ENCODE measurements around the gene TRIM15.

The TRIM15 gene

DNA sequence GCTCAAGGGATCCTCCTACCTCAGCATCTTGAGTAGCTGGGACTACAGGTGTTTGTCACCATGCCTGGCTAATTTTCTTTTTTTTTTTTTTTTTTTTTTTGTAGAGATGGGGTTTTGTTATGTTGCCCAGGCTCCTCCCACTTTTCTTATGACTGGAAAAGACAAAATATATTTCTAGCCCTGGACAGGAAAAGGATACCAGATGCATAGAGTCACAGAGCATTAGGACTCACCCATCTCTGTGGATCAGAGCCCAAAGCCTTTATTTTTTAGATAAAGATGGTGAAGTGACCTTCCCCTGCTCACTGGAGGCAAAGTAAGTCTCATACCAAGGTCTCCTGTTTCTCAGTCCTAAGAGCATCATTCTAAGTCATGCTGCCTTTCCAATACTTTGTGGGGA, 5.8 kb upstream of the TRIM15 start:
- Histone ChIP-seq H3K4me2 (ENCODE audit: low read length) (no peak overlapping the region), H2BK5ac (ENCODE audit: low read length) (no peak overlapping the region), H3K79me1 (ENCODE audit: low read length) (no peaks in the 10 kb centered on the region), H2BK15ac (replicated peaks; ENCODE audit: low read depth) (no peak overlapping the region), H3K27me3 (ENCODE audit: insufficient read depth, low read length, poor library complexity) (no peaks in the 10 kb centered on the region), H4K8ac (ENCODE audit: low read depth, low read length) (no peak overlapping the region), H3K56ac (ENCODE audit: low read length) (no peak overlapping the region), H3K9ac (ENCODE audit: low read length) (no peak overlapping the region), H3K79me2 (ENCODE audit: control insufficient read depth, insufficient read depth, low read length) (no peaks in the 10 kb centered on the region), H3K4me1 (ENCODE audit: control insufficient read depth, low read depth, low read length) (no peaks in the 10 kb centered on the region), H3K23ac (ENCODE audit: low read length) (no peak overlapping the region), H2BK120ac (ENCODE audit: low read depth, low read length) (no peak overlapping the region), H3K18ac (ENCODE audit: low read length) (no peak overlapping the region), H3K27ac (ENCODE audit: low read depth, low read length) (no peak overlapping the region), H3K4me3 (ENCODE audit: low read length) (no peak overlapping the region), H3K4ac (ENCODE audit: low read depth, low read length) (no peak overlapping the region), H4K5ac (ENCODE audit: low read length) (no peak overlapping the region), H2AK5ac (ENCODE audit: low read length) (no peak overlapping the region), H3K36me3 (ENCODE audit: control insufficient read depth, insufficient read depth, low read length) (no peaks in the 10 kb centered on the region)
- no peak for DNase-seq

DNA sequence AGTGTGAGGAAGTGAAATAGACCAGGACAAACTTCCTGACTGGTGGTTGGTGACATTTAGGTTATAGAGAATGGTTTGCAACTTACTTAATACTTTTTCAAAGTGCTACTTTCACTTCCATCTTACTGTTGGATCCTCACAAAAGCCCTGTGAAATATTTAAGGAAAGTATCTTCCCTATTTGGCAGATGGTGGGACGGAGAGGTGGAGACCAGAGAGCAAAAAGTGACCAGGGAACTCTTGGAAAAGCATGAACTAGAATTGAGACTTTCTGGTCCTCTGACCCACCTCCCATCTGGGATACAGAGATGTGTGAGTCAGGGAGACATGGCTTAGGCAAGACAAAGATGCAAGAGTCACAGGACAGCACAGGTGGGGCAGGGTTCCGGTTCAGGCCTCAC, 5.3 kb upstream of the TRIM15 start:
- H2BK15ac ChIP-seq (replicated peaks; ENCODE audit: low read depth), result no peak overlapping the region
- no peaks in the 10 kb centered on the region for H3K79me2 ChIP-seq (ENCODE audit: control insufficient read depth, insufficient read depth, low read length)
- no peak overlapping the region for H2AK5ac ChIP-seq (ENCODE audit: low read length)
- H4K5ac ChIP-seq (ENCODE audit: low read length), result no peak overlapping the region
- H3K56ac ChIP-seq (ENCODE audit: low read length), result no peak overlapping the region
- H3K27ac ChIP-seq (ENCODE audit: low read depth, low read length), result no peak overlapping the region
- H2BK5ac ChIP-seq (ENCODE audit: low read length), result no peak overlapping the region
- no peak overlapping the region for H3K4ac ChIP-seq (ENCODE audit: low read depth, low read length)
- DNase-seq, result no peak
- no peak overlapping the region for H3K9ac ChIP-seq (ENCODE audit: low read length)
- no peak overlapping the region for H2BK120ac ChIP-seq (ENCODE audit: low read depth, low read length)
- no peaks in the 10 kb centered on the region for H3K36me3 ChIP-seq (ENCODE audit: control insufficient read depth, insufficient read depth, low read length)
- H3K23ac ChIP-seq (ENCODE audit: low read length), result no peak overlapping the region
- no peak overlapping the region for H3K4me3 ChIP-seq (ENCODE audit: low read length)
- no peaks in the 10 kb centered on the region for H3K79me1 ChIP-seq (ENCODE audit: low read length)
- H3K18ac ChIP-seq (ENCODE audit: low read length), result no peak overlapping the region
- no peaks in the 10 kb centered on the region for H3K27me3 ChIP-seq (ENCODE audit: insufficient read depth, low read length, poor library complexity)
- H3K4me2 ChIP-seq (ENCODE audit: low read length), result no peak overlapping the region
- WGBS (ENCODE audit: extremely low coverage, insufficient coverage, low lambda C conversion rate), result no CpG with 5 or more reads among the region's 2 CpGs
- H3K4me1 ChIP-seq (ENCODE audit: control insufficient read depth, low read depth, low read length), result no peaks in the 10 kb centered on the region
- H4K8ac ChIP-seq (ENCODE audit: low read depth, low read length), result no peak overlapping the region

DNA sequence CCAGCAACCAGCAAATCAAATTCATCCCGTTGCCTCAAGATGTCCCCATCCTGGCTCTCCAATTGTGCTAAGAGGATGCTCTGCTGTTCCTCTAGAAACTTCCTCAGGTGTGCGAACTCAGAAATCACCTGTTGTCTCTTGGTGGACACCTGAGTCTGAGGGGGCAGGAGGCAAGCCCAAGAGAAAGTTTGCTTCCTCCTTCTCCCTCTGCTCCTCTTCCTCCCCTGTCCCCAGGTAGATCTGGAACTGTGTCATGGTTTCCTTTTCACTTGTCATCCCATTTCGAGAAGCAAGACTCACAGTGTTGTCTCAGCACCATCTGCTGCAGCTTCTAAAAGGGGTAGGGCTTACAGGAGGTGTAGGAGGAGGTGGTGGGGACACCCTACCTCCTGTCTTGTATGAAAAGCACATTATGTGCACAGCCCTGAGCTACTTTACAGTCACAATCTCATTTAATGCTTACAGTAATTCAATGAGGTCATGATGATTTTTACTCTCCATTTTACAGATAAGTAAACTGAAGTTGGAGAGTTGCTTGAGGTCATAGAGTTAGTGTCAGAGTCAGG, 4.8 kb upstream of the TRIM15 start:
- no CpG with 5 or more reads among the region's 3 CpGs for WGBS (ENCODE audit: extremely low coverage, insufficient coverage, low lambda C conversion rate)
- no peak for DNase-seq
- H3K4me1 ChIP-seq (ENCODE audit: control insufficient read depth, low read depth, low read length), result no peaks in the 10 kb centered on the region
- H3K79me1 ChIP-seq (ENCODE audit: low read length), result no peaks in the 10 kb centered on the region
- H2BK15ac ChIP-seq (replicated peaks; ENCODE audit: low read depth), result no peak overlapping the region
- no peaks in the 10 kb centered on the region for H3K36me3 ChIP-seq (ENCODE audit: control insufficient read depth, insufficient read depth, low read length)
- H3K4me3 ChIP-seq (ENCODE audit: low read length), result no peak overlapping the region
- H2BK120ac ChIP-seq (ENCODE audit: low read depth, low read length), result no peak overlapping the region
- no peak overlapping the region for H2BK5ac ChIP-seq (ENCODE audit: low read length)
- no peak overlapping the region for H2AK5ac ChIP-seq (ENCODE audit: low read length)
- no peak overlapping the region for H3K18ac ChIP-seq (ENCODE audit: low read length)
- no peak overlapping the region for H3K23ac ChIP-seq (ENCODE audit: low read length)
- H4K8ac ChIP-seq (ENCODE audit: low read depth, low read length), result no peak overlapping the region
- H3K27me3 ChIP-seq (ENCODE audit: insufficient read depth, low read length, poor library complexity), result no peaks in the 10 kb centered on the region
- H3K4ac ChIP-seq (ENCODE audit: low read depth, low read length), result no peak overlapping the region
- H3K9ac ChIP-seq (ENCODE audit: low read length), result no peak overlapping the region
- H3K79me2 ChIP-seq (ENCODE audit: control insufficient read depth, insufficient read depth, low read length), result no peaks in the 10 kb centered on the region
- no peak overlapping the region for H3K56ac ChIP-seq (ENCODE audit: low read length)
- H3K27ac ChIP-seq (ENCODE audit: low read depth, low read length), result no peak overlapping the region
- H3K4me2 ChIP-seq (ENCODE audit: low read length), result no peak overlapping the region
- H4K5ac ChIP-seq (ENCODE audit: low read length), result no peak overlapping the region

GRCh38 chr6:30160008-30160784, 3.1 kb upstream of the TRIM15 start:
- WGBS (ENCODE audit: extremely low coverage, insufficient coverage, low lambda C conversion rate), result no CpG with 5 or more reads among the region's 17 CpGs
- no peak overlapping the region for H3K9ac ChIP-seq (ENCODE audit: low read length)
- DNase-seq, result no peak
- no peak overlapping the region for H2BK15ac ChIP-seq (replicated peaks; ENCODE audit: low read depth)
- no peaks in the 10 kb centered on the region for H3K36me3 ChIP-seq (ENCODE audit: control insufficient read depth, insufficient read depth, low read length)
- no peak overlapping the region for H2BK5ac ChIP-seq (ENCODE audit: low read length)
- H3K23ac ChIP-seq (ENCODE audit: low read length), result no peak overlapping the region
- no peak overlapping the region for H2BK120ac ChIP-seq (ENCODE audit: low read depth, low read length)
- no peak overlapping the region for H4K5ac ChIP-seq (ENCODE audit: low read length)
- no peak overlapping the region for H3K27ac ChIP-seq (ENCODE audit: low read depth, low read length)
- H3K4ac ChIP-seq (ENCODE audit: low read depth, low read length), result no peak overlapping the region
- H4K8ac ChIP-seq (ENCODE audit: low read depth, low read length), result no peak overlapping the region
- no peaks in the 10 kb centered on the region for H3K79me1 ChIP-seq (ENCODE audit: low read length)
- no peaks in the 10 kb centered on the region for H3K79me2 ChIP-seq (ENCODE audit: control insufficient read depth, insufficient read depth, low read length)
- H2AK5ac ChIP-seq (ENCODE audit: low read length), result no peak overlapping the region
- H3K4me1 ChIP-seq (ENCODE audit: control insufficient read depth, low read depth, low read length), result no peaks in the 10 kb centered on the region
- H3K4me3 ChIP-seq (ENCODE audit: low read length), result no peak overlapping the region
- H3K4me2 ChIP-seq (ENCODE audit: low read length), result no peak overlapping the region
- H3K27me3 ChIP-seq (ENCODE audit: insufficient read depth, low read length, poor library complexity), result no peaks in the 10 kb centered on the region
- no peak overlapping the region for H3K56ac ChIP-seq (ENCODE audit: low read length)
- H3K18ac ChIP-seq (ENCODE audit: low read length), result no peak overlapping the region

GRCh38 chr6:30160785-30161531, 2.4 kb upstream of the TRIM15 start, which contains the start of gene TRIM10:
Gene TRIM10 (minus strand): TSS chr6:30161211. CDS start chr6:30160858, 353 bp downstream.
- Histone ChIP-seq H3K18ac (ENCODE audit: low read length) (no peak within 1 kb of the TSS), H3K23ac (ENCODE audit: low read length) (no peak within 1 kb of the TSS), H3K36me3 (ENCODE audit: control insufficient read depth, insufficient read depth, low read length) (no peaks in the 10 kb centered on the region), H3K79me2 (ENCODE audit: control insufficient read depth, insufficient read depth, low read length) (no peaks in the 10 kb centered on the region), H3K4ac (ENCODE audit: low read depth, low read length) (no peak within 1 kb of the TSS), H4K8ac (ENCODE audit: low read depth, low read length) (no peak within 1 kb of the TSS), H3K56ac (ENCODE audit: low read length) (no peak within 1 kb of the TSS), H2BK120ac (ENCODE audit: low read depth, low read length) (no peak within 1 kb of the TSS), H4K5ac (ENCODE audit: low read length) (no peak within 1 kb of the TSS), H3K4me3 (ENCODE audit: low read length) (no peak within 1 kb of the TSS), H2BK15ac (replicated peaks; ENCODE audit: low read depth) (no peak within 1 kb of the TSS), H2BK5ac (ENCODE audit: low read length) (no peak within 1 kb of the TSS), H2AK5ac (ENCODE audit: low read length) (no peak within 1 kb of the TSS), H3K9ac (ENCODE audit: low read length) (no peak within 1 kb of the TSS), H3K4me1 (ENCODE audit: control insufficient read depth, low read depth, low read length) (no peaks in the 10 kb centered on the region), H3K4me2 (ENCODE audit: low read length) (no peak within 1 kb of the TSS), H3K27me3 (ENCODE audit: insufficient read depth, low read length, poor library complexity) (no peaks in the 10 kb centered on the region), H3K27ac (ENCODE audit: low read depth, low read length) (no peak within 1 kb of the TSS), H3K79me1 (ENCODE audit: low read length) (no peaks in the 10 kb centered on the region)
- DNase-seq, result no peak
- WGBS (ENCODE audit: extremely low coverage, insufficient coverage, low lambda C conversion rate), result no CpG with 5 or more reads among the region's 4 CpGs

All from mesendoderm (in vitro differentiated cells).